Fibroblast of lung (primary cell): ENCODE measurements around the gene SEPTIN12.

ENCODE experiments used
- EZH2 ChIP-seq: IDR thresholded peaks from 2 replicates; pipeline ENCODE4 v1.5.1; 2012; ENCODE audit warnings: low read length, control low read depth, mild to moderate bottlenecking; ENCODE audit errors: missing control alignments
- TF ChIP-seq, protein P1 (sequence below), 2 donors: IDR thresholded peaks in 1 of 2; conservative IDR thresholded peaks in 1 of 2; 1 replicate in 1 of 2; 2 replicates in 1 of 2; pipeline ENCODE4 v1.5.1; 2011 to 2012; ENCODE audit warnings: low read length in 2 of 2, control low read depth in 1 of 2, inconsistent platforms in 1 of 2, low read depth in 1 of 2, mild to moderate bottlenecking in 1 of 2

DNA sequence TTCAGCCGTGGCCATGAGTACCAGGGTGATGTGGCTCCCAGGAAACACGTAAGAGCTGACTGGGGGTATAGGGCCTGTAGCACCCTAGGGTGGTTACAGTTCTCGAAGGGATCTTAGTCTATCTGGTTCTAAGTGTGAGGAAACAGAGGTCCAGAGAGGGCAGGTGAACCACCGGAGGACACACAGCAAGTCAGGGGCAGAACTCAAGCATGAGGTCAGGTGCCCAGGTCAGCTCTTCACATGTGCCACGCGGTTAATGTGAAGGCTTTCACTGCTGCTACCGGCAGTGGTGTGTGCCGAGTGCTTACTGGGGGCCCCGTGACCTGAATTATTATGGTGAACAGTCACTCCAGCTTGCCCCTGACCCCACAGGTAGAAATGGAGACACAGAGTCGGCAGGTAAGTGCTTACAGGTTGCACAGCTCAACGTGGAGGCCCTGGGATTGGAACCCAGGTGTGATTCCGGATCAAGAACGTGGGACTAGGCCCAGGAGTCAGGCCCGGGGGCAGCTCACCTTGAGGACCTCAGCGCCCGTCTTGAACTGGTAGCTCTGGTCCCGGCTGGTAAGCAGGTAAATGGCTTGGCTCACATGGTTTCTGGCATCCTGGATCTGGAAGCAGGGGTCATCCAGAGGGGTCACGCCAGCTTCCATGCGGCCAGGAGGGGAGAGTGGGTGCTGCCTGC, 11.2 kb upstream of the SEPTIN12 start:
- TF ChIP-seq, protein P1, sequence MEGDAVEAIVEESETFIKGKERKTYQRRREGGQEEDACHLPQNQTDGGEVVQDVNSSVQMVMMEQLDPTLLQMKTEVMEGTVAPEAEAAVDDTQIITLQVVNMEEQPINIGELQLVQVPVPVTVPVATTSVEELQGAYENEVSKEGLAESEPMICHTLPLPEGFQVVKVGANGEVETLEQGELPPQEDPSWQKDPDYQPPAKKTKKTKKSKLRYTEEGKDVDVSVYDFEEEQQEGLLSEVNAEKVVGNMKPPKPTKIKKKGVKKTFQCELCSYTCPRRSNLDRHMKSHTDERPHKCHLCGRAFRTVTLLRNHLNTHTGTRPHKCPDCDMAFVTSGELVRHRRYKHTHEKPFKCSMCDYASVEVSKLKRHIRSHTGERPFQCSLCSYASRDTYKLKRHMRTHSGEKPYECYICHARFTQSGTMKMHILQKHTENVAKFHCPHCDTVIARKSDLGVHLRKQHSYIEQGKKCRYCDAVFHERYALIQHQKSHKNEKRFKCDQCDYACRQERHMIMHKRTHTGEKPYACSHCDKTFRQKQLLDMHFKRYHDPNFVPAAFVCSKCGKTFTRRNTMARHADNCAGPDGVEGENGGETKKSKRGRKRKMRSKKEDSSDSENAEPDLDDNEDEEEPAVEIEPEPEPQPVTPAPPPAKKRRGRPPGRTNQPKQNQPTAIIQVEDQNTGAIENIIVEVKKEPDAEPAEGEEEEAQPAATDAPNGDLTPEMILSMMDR (conservative IDR thresholded peaks at IDR 0.05 in 1 of 2, IDR thresholded peaks at IDR 0.05 in 1 of 2; ENCODE audit: low read depth in 1 of 2, low read length in 2 of 2) = no peak
- no peak for TF ChIP-seq EZH2
